B cell (primary cell): ENCODE results near the gene DLG2. TPM values are rescaled to one million over a fixed set of nuclear protein-coding genes. Genes with fewer than 3 reads are reported as not detected.

Source experiments
- ATAC-seq: fragments of 200-7000 bp; cut with Tn5 transposase; one replicate; pipeline ENCODE4 v1.10.0; 2021; ENCODE audit warnings: low read depth, mild to moderate bottlenecking, moderate number of reproducible peaks, moderate library complexity
- CTCF ChIA-PET: fragments of 350-600 bp; sonication (Branson Sonifier 250); formaldehyde crosslinking; loops from one replicate; lab custom pipeline; 2021; ENCODE audit warnings: antibody characterized with exemption, inconsistent platforms; lab: Charles Lee
- POLR2A ChIA-PET: fragments of 350-600 bp; sonication (Branson Sonifier 250); formaldehyde crosslinking; loops from one replicate; lab custom pipeline; 2021; ENCODE audit warnings: antibody characterized with exemption; lab: Charles Lee
- DNase-seq: peaks from one replicate; pipeline ENCODE4 v3.0.0; 2013
- H2AFZ ChIP-seq: 2 replicates; pipeline ENCODE4 v1.6.1; 2012; ENCODE audit warnings: mild to moderate bottlenecking, low read depth, low read length; ENCODE audit not compliant: insufficient read depth, poor library complexity, severe bottlenecking
- H3K27ac ChIP-seq, 2 donors: 1 replicate in 1 of 2; 2 replicates in 1 of 2; pipeline ENCODE4 v1.5.1; 2012 to 2013; ENCODE audit warnings: low read length in 2 of 2, mild to moderate bottlenecking in 2 of 2, moderate library complexity in 1 of 2
- H3K27me3 ChIP-seq, 4 experiments: fragments of 200-600 bp in 1 of 4; sonication (generic) in 1 of 4; replicated peaks in 1 of 4; 1 replicate in 2 of 4; 2 replicates in 2 of 4; pipeline versions ENCODE4 v1.6.1 to v1.7.0; 2013 to 2016; ENCODE audit warnings: low read length in 3 of 4, mild to moderate bottlenecking in 2 of 4, mixed read lengths in 1 of 4, moderate library complexity in 1 of 4; ENCODE audit not compliant: insufficient read depth in 4 of 4, control insufficient read depth in 3 of 4; ENCODE audit errors: control extremely low read depth in 1 of 4
- H3K36me3 ChIP-seq, 2 experiments: replicated peaks in 1 of 2; 1 replicate in 1 of 2; 2 replicates in 1 of 2; pipeline versions ENCODE4 v1.6.1 to v1.7.1; 2013; ENCODE audit warnings: low read length in 1 of 2; ENCODE audit not compliant: insufficient read depth in 2 of 2, control insufficient read depth in 1 of 2; ENCODE audit errors: control extremely low read depth in 1 of 2, extremely low read depth in 1 of 2
- H3K4me1 ChIP-seq, 2 donors: fragments of 200-600 bp in 1 of 2; sonication (generic) in 1 of 2; 1 replicate in 1 of 2; 2 replicates in 1 of 2; pipeline versions ENCODE4 v1.5.1 to v1.6.1; 2013 to 2017; ENCODE audit warnings: low read length in 2 of 2; ENCODE audit not compliant: control insufficient read depth in 2 of 2, insufficient read depth in 2 of 2
- H3K4me2 ChIP-seq: replicated peaks from 2 replicates; pipeline ENCODE3; 2012; ENCODE audit warnings: mild to moderate bottlenecking, low read depth, low read length; ENCODE audit not compliant: poor library complexity, severe bottlenecking
- H3K4me3 ChIP-seq, 5 experiments: fragments of 200-600 bp in 1 of 5; sonication (generic) in 1 of 5; 1 replicate in 3 of 5; 2 replicates in 2 of 5; pipeline versions ENCODE4 v1.5.1 to v1.7.0; 2011 to 2016; ENCODE audit warnings: low read length in 4 of 5, mild to moderate bottlenecking in 4 of 5, low read depth in 2 of 5, control low read depth in 1 of 5, moderate library complexity in 1 of 5; ENCODE audit not compliant: insufficient read depth in 1 of 5; ENCODE audit errors: control extremely low read depth in 1 of 5, extremely low read depth in 1 of 5
- H3K79me2 ChIP-seq: fragments of 200-600 bp; sonication (generic); one replicate; pipeline ENCODE4 v1.6.0; 2016; ENCODE audit warnings: low read length; ENCODE audit not compliant: control insufficient read depth, insufficient read depth
- H3K9ac ChIP-seq: fragments of 200-600 bp; sonication (generic); 2 replicates; pipeline ENCODE4 v1.6.1; 2017; ENCODE audit warnings: mild to moderate bottlenecking, low read length, moderate library complexity
- H3K9me3 ChIP-seq, 3 donors: one replicate each; pipeline versions ENCODE4 v1.6.1 to v1.7.1; 2013; ENCODE audit warnings: low read length in 2 of 3; ENCODE audit not compliant: control insufficient read depth in 2 of 3, insufficient read depth in 1 of 3; ENCODE audit errors: control extremely low read depth in 1 of 3
- H4K20me1 ChIP-seq: 2 replicates; pipeline ENCODE4 v1.6.0; 2012; ENCODE audit warnings: mild to moderate bottlenecking, low read length; ENCODE audit not compliant: insufficient read depth, control insufficient read depth, poor library complexity, severe bottlenecking
- H3K27ac Mint-ChIP-seq: one replicate; pipeline ENCODE4 v1.8.0; 2021; ENCODE audit warnings: mixed read lengths
- H3K27me3 Mint-ChIP-seq: one replicate; pipeline ENCODE4 v1.8.0; 2021; ENCODE audit warnings: mixed read lengths
- H3K4me1 Mint-ChIP-seq: one replicate; pipeline ENCODE4 v1.8.0; 2021; ENCODE audit warnings: mixed read lengths
- H3K4me3 Mint-ChIP-seq: one replicate; pipeline ENCODE4 v1.8.0; 2021; ENCODE audit warnings: mixed read lengths
- H3K9me3 Mint-ChIP-seq: one replicate; pipeline ENCODE4 v1.8.0; 2022; ENCODE audit warnings: mixed read lengths; ENCODE audit not compliant: insufficient read depth
- CTCF ChIP-seq: fragments of 200-600 bp; IDR thresholded peaks from one replicate; pipeline ENCODE4 v1.8.0; 2022; ENCODE audit warnings: antibody characterized with exemption, mild to moderate bottlenecking
- EZH2 ChIP-seq: IDR thresholded peaks from 2 replicates; pipeline ENCODE4 v1.6.1; 2012; ENCODE audit warnings: borderline replicate concordance, low read depth, mild to moderate bottlenecking, moderate library complexity, low read length; ENCODE audit not compliant: insufficient read depth, poor library complexity, severe bottlenecking
- WGBS: methylation state at CpG from one replicate; pipeline ENCODE4 v1.1.5; 2013; ENCODE audit warnings: missing lambda C conversion rate; ENCODE audit not compliant: insufficient coverage; 5-methylcytosine and 5-hydroxymethylcytosine counted together
- intact Hi-C: fragments of 100-400 bp; cut with micrococcal nuclease; formaldehyde crosslinking; loops from one replicate; pipeline ENCODE4 v1.10.0; 2022
- polyA plus RNA-seq: library from polyadenylated mRNA; depleted of rRNA; stranded (reverse); fragments of >200 nt; gene quantifications from 2 replicates; pipeline ENCODE4 v1.2.3, GENCODE V29; 2012
- total RNA-seq, 2 donors: library from RNA; stranded (reverse); fragments of 120-200 nt in 1 of 2; gene quantifications; 1 replicate in 1 of 2; 2 replicates in 1 of 2; pipeline versions ENCODE4 v1.2.3 to v1.2.4, GENCODE V29; 2013 to 2022

Gene DLG2
- total and polyA plus RNA-seq, 2 donors (not counting 1 experiment from before 2014, with no cell fraction given), result 0.54 to 5.4 TPM

- TF ChIP-seq CTCF (no peak), EZH2 (no peak)
- Histone ChIP-seq H3K27ac (no peak overlapping the region), H2AFZ (no peak overlapping the region), H3K36me3 (no peaks in the 10 kb centered on the region), H3K4me3 (no peak overlapping the region), H3K27me3 (no peaks in the 10 kb centered on the region), H4K20me1 (no peaks in the 10 kb centered on the region), H3K4me2 (no peak overlapping the region), H3K9me3 (peaks cover 0 to 3% (median 0%) of the 10 kb centered on the region in 3 donors), H3K9ac (no peak overlapping the region), H3K4me1 (no peaks in the 10 kb centered on the region), H3K79me2 (no peaks in the 10 kb centered on the region)
- intact Hi-C loops, result no loop called here
- Mint-ChIP-seq H3K27ac (no peak overlapping the region), H3K4me1 (no peaks in the 10 kb centered on the region), H3K27me3 (peaks cover 2% of the 10 kb centered on the region), H3K9me3 (no peaks in the 10 kb centered on the region), H3K4me3 (no peak overlapping the region)
- POLR2A ChIA-PET, result no interaction called here
- CTCF ChIA-PET, result no interaction called here
- DNase-seq, result no peak
- no peak for ATAC-seq
- WGBS, result no CpG with 5 or more reads among the region's 1 CpG
Measured at GRCh38 chr11:83881428-83881827, 1745.7 kb downstream of the DLG2 start.

GRCh38 chr11:83871054-83871453 lies 1756.1 kb downstream of the DLG2 start:
- H3K27me3 ChIP-seq, result no peaks in the 10 kb centered on the region

More at GRCh38 chr11:83871054-83871453, 1756.1 kb downstream of the DLG2 start:
- no peak overlapping the region for H3K4me3 Mint-ChIP-seq
- H3K9me3 Mint-ChIP-seq, result no peaks in the 10 kb centered on the region
- H3K27me3 Mint-ChIP-seq, result no peaks in the 10 kb centered on the region
- ChIA-PET POLR2A (no interaction called here), CTCF (no interaction called here)
- H3K27ac ChIP-seq, result no peak overlapping the region
- H3K4me1 Mint-ChIP-seq, result no peaks in the 10 kb centered on the region
- H3K79me2 ChIP-seq, result no peaks in the 10 kb centered on the region
- no peak overlapping the region for H3K27ac Mint-ChIP-seq
- H3K9me3 ChIP-seq, result no peaks in the 10 kb centered on the region
- no peaks in the 10 kb centered on the region for H3K36me3 ChIP-seq
- ATAC-seq (no peak), DNase-seq (no peak)
- H2AFZ ChIP-seq, result no peak overlapping the region
- no peak for TF ChIP-seq EZH2
- no peak for TF ChIP-seq CTCF
- no peak overlapping the region for H3K9ac ChIP-seq
- no peak overlapping the region for H3K4me2 ChIP-seq
- intact Hi-C loops, result no loop called here
- H4K20me1 ChIP-seq, result no peaks in the 10 kb centered on the region
- no peaks in the 10 kb centered on the region for H3K4me1 ChIP-seq
- no peak overlapping the region for H3K4me3 ChIP-seq
